Mesenchymal stem cell (in vitro differentiated cells and primary cell): ENCODE results near the gene ZNF628.

Experiments used
- DNase-seq: peaks from one replicate; pipeline ENCODE4 v3.0.0-alpha.2; 2013
- H2AFZ ChIP-seq: one replicate; pipeline ENCODE4 v1.6.1; 2013; ENCODE audit warnings: low read depth, mild to moderate bottlenecking, control low read depth, inconsistent platforms, low read length, moderate library complexity
- H2AK5ac ChIP-seq: 2 replicates; pipeline ENCODE4 v1.6.1; 2013; ENCODE audit warnings: low read length, moderate library complexity, mild to moderate bottlenecking, inconsistent platforms; ENCODE audit not compliant: severe bottlenecking
- H2BK120ac ChIP-seq: one replicate; pipeline ENCODE4 v1.6.1; 2013; ENCODE audit warnings: low read depth, mild to moderate bottlenecking, inconsistent platforms, low read length, moderate library complexity
- H2BK12ac ChIP-seq, 2 experiments: one replicate each; pipeline ENCODE4 v1.6.1; 2013; ENCODE audit warnings: inconsistent platforms in 2 of 2, low read length in 2 of 2, mild to moderate bottlenecking in 2 of 2, moderate library complexity in 2 of 2, control low read depth in 1 of 2
- H2BK15ac ChIP-seq: one replicate; pipeline ENCODE4 v1.6.1; 2013; ENCODE audit warnings: mild to moderate bottlenecking, low read depth, inconsistent platforms; ENCODE audit not compliant: poor library complexity, severe bottlenecking
- H2BK5ac ChIP-seq: 2 replicates; pipeline ENCODE4 v1.6.1; 2013; ENCODE audit warnings: low read depth, mild to moderate bottlenecking, low read length, control low read depth, inconsistent platforms; ENCODE audit not compliant: poor library complexity, severe bottlenecking
- H3K14ac ChIP-seq, 2 experiments: one replicate each; pipeline ENCODE4 v1.6.1; 2013; ENCODE audit warnings: inconsistent platforms in 2 of 2, low read length in 2 of 2, control low read depth in 1 of 2, mild to moderate bottlenecking in 1 of 2, moderate library complexity in 1 of 2
- H3K18ac ChIP-seq, 2 experiments: one replicate each; pipeline ENCODE4 v1.6.1; 2013; ENCODE audit warnings: inconsistent platforms in 2 of 2, low read length in 2 of 2, control low read depth in 1 of 2, low read depth in 1 of 2, mild to moderate bottlenecking in 1 of 2
- H3K23ac ChIP-seq, 2 experiments: one replicate each; pipeline ENCODE4 v1.6.1; 2013; ENCODE audit warnings: inconsistent platforms in 2 of 2, low read length in 2 of 2, mild to moderate bottlenecking in 2 of 2, moderate library complexity in 2 of 2, control low read depth in 1 of 2
- H3K27ac ChIP-seq: 2 replicates; pipeline ENCODE4 v1.5.1; 2013; ENCODE audit warnings: mild to moderate bottlenecking, moderate library complexity, low read length, control low read depth, inconsistent platforms; ENCODE audit not compliant: poor library complexity, severe bottlenecking
- H3K27me3 ChIP-seq, 2 experiments: 2 replicates each; pipeline versions ENCODE4 v1.6.1 to v1.7.0; 2013; ENCODE audit warnings: low read length in 2 of 2, mild to moderate bottlenecking in 2 of 2, moderate library complexity in 2 of 2, control low read depth in 1 of 2, inconsistent platforms in 1 of 2; ENCODE audit not compliant: control insufficient read depth in 1 of 2, insufficient read depth in 1 of 2
- H3K36me3 ChIP-seq, 2 experiments: 2 replicates each; pipeline versions ENCODE4 v1.6.1 to v1.7.0; 2013; ENCODE audit warnings: low read length in 2 of 2, control low read depth in 1 of 2, inconsistent platforms in 1 of 2, low read depth in 1 of 2, mild to moderate bottlenecking in 1 of 2; ENCODE audit not compliant: insufficient read depth in 2 of 2, control insufficient read depth in 1 of 2
- H3K4ac ChIP-seq, 2 experiments: one replicate each; pipeline ENCODE4 v1.6.1; 2013; ENCODE audit warnings: inconsistent platforms in 2 of 2, low read length in 2 of 2, mild to moderate bottlenecking in 2 of 2, moderate library complexity in 2 of 2, control low read depth in 1 of 2, low read depth in 1 of 2
- H3K4me1 ChIP-seq: 2 replicates; pipeline ENCODE4 v1.6.1; 2013; ENCODE audit warnings: low read depth, low read length, control low read depth; ENCODE audit not compliant: control insufficient read depth, insufficient read depth
- H3K4me2 ChIP-seq: 2 replicates; pipeline ENCODE4 v1.6.1; 2013; ENCODE audit warnings: low read length, mild to moderate bottlenecking, inconsistent platforms; ENCODE audit not compliant: poor library complexity, severe bottlenecking
- H3K4me3 ChIP-seq, 2 experiments: 2 replicates each; pipeline versions ENCODE4 v1.5.1 to v1.7.0; 2013; ENCODE audit warnings: low read length in 2 of 2, mild to moderate bottlenecking in 2 of 2, control low read depth in 1 of 2, low read depth in 1 of 2; ENCODE audit not compliant: insufficient read depth in 1 of 2
- H3K79me1 ChIP-seq: replicated peaks from 2 replicates; pipeline ENCODE4 v1.6.1; 2013; ENCODE audit warnings: mild to moderate bottlenecking, control low read depth, low read length, inconsistent platforms; ENCODE audit not compliant: poor library complexity, severe bottlenecking
- H3K9ac ChIP-seq: 2 replicates; pipeline ENCODE4 v1.7.0; 2013; ENCODE audit warnings: mild to moderate bottlenecking, low read length, moderate library complexity
- H3K9me3 ChIP-seq: 2 replicates; pipeline ENCODE4 v1.7.0; 2013; ENCODE audit warnings: mild to moderate bottlenecking, low read length; ENCODE audit not compliant: control insufficient read depth
- H4K8ac ChIP-seq: one replicate; pipeline ENCODE4 v1.6.1; 2013; ENCODE audit warnings: inconsistent platforms, mild to moderate bottlenecking, low read length, moderate library complexity
- H4K91ac ChIP-seq: one replicate; pipeline ENCODE4 v1.6.1; 2013; ENCODE audit warnings: mild to moderate bottlenecking, low read length, inconsistent platforms
- WGBS: methylation state at CpG from one replicate; pipeline ENCODE4 v1.1.7; 2013; ENCODE audit warnings: mixed read lengths; 5-methylcytosine and 5-hydroxymethylcytosine counted together

ZNF628 gene

DNA sequence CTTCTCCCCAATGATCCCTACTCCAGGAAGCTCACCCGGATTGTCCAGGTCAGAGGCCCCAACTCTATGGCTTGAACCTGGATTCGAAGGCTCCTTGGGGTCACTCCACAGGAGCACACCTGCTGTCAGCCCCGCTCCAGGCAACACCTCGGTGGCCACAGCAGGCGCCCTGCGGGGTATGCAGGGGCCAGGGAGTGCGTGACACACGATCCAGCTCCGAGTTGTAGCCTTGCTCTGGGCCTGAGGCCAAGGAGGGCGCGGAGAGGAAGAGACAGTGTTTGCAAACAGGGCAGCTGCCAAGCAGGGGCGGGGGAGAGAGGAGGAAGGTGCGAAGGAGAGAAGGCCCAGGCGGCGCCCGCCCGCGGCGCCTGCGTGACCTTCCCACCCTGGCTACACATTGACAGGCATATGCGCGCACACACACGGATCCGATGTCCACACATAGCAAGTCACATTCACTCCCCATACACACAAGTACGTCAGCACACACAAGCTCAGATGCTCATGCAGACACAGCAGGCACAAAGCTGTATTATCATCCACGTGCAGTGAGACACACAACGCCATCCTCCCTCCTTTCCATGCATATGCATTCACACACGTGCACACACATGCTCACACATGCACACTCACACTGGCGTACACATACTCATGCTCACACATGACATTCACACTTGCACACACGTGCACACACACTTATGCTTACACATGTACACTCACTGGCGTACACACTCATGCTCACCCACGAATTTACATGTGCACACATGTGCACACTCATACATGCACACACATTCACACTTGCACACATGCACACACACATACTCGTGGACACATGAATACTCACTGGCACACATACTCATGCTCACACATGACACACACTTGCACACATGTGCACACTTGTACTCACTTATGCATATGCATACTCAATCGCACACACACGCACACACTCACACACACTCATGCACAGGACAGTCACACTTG, 50.1 kb downstream of the ZNF628 start:
- Histone ChIP-seq H3K14ac (no peak overlapping the region), H3K4me2 (no peak overlapping the region), H3K36me3 (peaks cover 0 to 7% of the 10 kb centered on the region in 2 experiments), H3K9me3 (no peaks in the 10 kb centered on the region), H3K79me1 (no peaks in the 10 kb centered on the region), H2BK15ac (no peak overlapping the region), H3K18ac (no peak overlapping the region), H3K27me3 (peaks cover 0 to 15% of the 10 kb centered on the region in 2 experiments), H2BK5ac (no peak overlapping the region), H3K23ac (no peak overlapping the region), H3K9ac (no peak overlapping the region), H3K4me3 (peak overlapping the region in 1 of 2 experiments; percentile 27), H3K27ac (peak overlapping the region; percentile 3), H2AK5ac (no peak overlapping the region), H3K4ac (no peak overlapping the region), H3K4me1 (peaks cover 35% of the 10 kb centered on the region), H4K91ac (no peak overlapping the region), H4K8ac (no peak overlapping the region), H2AFZ (no peak overlapping the region), H2BK120ac (no peak overlapping the region), H2BK12ac (no peak overlapping the region)
- DNase-seq = peak; percentile 33
- 66% methylated on average over 31 of the region's 35 CpGs for WGBS

DNA sequence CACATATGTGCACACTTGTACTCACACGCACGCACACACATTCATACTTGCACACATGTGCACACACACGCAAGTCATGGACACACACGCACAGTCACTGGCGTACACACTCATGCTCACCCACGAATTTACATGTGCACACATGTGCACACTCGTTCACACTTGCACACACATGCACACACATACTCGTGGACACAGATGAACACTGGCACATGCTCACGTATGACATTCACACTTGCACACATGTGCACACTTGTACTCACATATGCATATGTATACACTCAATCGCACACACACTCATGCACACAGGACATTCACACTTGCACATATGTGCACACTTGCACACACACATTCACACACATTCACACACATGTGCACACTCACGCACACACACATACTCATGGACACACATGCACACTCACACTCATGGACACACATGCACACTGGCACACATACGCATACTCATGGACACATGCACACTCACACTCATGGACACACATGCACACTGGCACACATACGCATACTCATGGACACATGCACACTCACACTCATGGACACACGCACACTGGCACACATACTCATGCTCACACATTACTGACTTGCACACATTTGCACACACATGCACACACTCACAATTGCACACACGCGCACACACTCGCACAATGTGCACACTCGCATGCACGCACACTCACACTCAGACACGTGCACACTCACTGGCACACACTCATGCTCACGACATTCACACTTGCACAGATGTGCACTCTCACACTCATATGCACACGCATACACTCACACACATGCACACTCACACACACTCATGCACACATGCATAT, 51.0 kb downstream of the ZNF628 start:
- Histone ChIP-seq H2AK5ac (no peak overlapping the region), H3K9me3 (no peaks in the 10 kb centered on the region), H2BK12ac (no peak overlapping the region), H4K91ac (no peak overlapping the region), H3K9ac (no peak overlapping the region), H3K4me1 (peaks cover 35% of the 10 kb centered on the region), H3K27me3 (peaks cover 0 to 15% of the 10 kb centered on the region in 2 experiments), H3K14ac (no peak overlapping the region), H2BK120ac (no peak overlapping the region), H2BK15ac (no peak overlapping the region), H3K4me3 (no peak overlapping the region), H3K27ac (no peak overlapping the region), H3K23ac (no peak overlapping the region), H2BK5ac (no peak overlapping the region), H3K4me2 (no peak overlapping the region), H4K8ac (no peak overlapping the region), H2AFZ (no peak overlapping the region), H3K79me1 (no peaks in the 10 kb centered on the region), H3K18ac (no peak overlapping the region), H3K36me3 (peaks cover 0 to 7% of the 10 kb centered on the region in 2 experiments), H3K4ac (no peak overlapping the region)
- DNase-seq = no peak
- 84% methylated on average over 22 of the region's 22 CpGs for WGBS

DNA sequence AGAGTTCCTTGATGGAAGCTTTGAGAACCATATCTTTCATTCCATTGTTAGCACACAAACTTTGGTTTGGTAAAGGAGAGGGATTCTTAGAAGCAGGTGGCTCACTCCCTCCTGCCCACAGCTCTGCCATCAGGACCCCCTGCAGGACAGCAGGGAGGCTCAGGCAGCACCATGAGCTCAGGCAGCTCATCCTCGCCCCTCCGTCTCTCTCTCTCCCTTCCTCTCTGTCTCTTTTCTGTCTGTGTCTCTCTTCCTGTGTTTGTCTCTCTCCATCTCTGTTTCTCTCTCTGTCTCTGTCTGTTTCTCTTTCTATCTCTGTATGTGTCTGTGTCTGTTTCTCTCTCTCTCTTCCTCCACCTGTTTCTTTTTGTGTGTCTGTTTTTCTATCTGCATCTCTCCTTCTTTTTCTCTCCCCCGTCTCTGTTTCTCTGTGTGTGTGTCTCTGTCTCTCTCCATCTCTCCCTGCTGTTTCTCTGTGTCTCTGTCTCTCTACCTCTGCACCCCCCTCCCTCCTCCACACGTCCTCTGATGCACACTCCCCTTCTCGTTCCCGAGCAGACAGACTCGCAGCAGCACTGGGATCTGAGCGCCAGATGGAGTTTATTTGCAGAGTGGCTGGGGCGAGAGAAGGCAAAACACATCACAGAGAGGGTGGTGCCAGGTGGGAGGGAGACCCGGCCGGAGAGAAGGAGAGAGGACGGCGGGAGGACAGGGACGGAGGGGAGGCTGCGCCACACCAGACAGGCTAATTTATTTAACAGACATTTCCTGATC, 51.8 kb downstream of the ZNF628 start:
- Histone ChIP-seq H4K8ac (no peak overlapping the region), H3K23ac (no peak overlapping the region), H3K18ac (no peak overlapping the region), H2AK5ac (no peak overlapping the region), H3K27ac (peak overlapping the region; percentile 78), H3K4ac (no peak overlapping the region), H2BK12ac (no peak overlapping the region), H2BK120ac (no peak overlapping the region), H4K91ac (no peak overlapping the region), H3K36me3 (peaks cover 0 to 7% of the 10 kb centered on the region in 2 experiments), H3K4me2 (peak overlapping the region; percentile 59), H3K9me3 (no peaks in the 10 kb centered on the region), H3K14ac (no peak overlapping the region), H3K4me3 (peak overlapping the region in 1 of 2 experiments; percentile 41), H2BK15ac (no peak overlapping the region), H3K79me1 (no peaks in the 10 kb centered on the region), H3K4me1 (peaks cover 35% of the 10 kb centered on the region), H3K27me3 (peaks cover 0 to 15% of the 10 kb centered on the region in 2 experiments), H3K9ac (peak overlapping the region; percentile 45), H2AFZ (no peak overlapping the region), H2BK5ac (peak overlapping the region; percentile 20)
- no peak for DNase-seq
- 50% methylated on average over 8 of the region's 15 CpGs for WGBS
